Ovary (tissue), 9 donors: ENCODE data around the gene ATP2A2. TPM values are rescaled to one million over a fixed set of nuclear protein-coding genes. Genes with fewer than 3 reads are reported as not detected.

Experiments
- DNase-seq, 5 donors: peaks; one replicate each; pipeline ENCODE4 v3.0.0-alpha.2; 2019 to 2020
- H3K27ac ChIP-seq, 2 donors: fragments of 200-600 bp; one replicate each; pipeline versions ENCODE4 v1.5.1 to v1.8.0; 2019 to 2022
- H3K27me3 ChIP-seq: fragments of 200-600 bp; one replicate; pipeline ENCODE4 v1.8.0; 2022
- H3K36me3 ChIP-seq: fragments of 200-600 bp; sonication (generic); one replicate; pipeline ENCODE4 v1.5.1; 2019
- H3K4me1 ChIP-seq: one replicate; pipeline ENCODE4 v1.8.1; 2013; ENCODE audit warnings: mild to moderate bottlenecking, moderate library complexity; ENCODE audit not compliant: insufficient read depth
- H3K4me3 ChIP-seq: fragments of 200-600 bp; sonication (generic); one replicate; pipeline ENCODE4 v1.5.1; 2017
- H3K9me3 ChIP-seq, 2 donors: fragments of 200-600 bp in 1 of 2; sonication (generic) in 1 of 2; one replicate each; pipeline versions ENCODE4 v1.5.1 to v1.8.1; 2013 to 2019; ENCODE audit warnings: mild to moderate bottlenecking in 1 of 2, moderate library complexity in 1 of 2
- CTCF ChIP-seq, 3 donors: fragments of 450-650 bp in 2 of 3; fragments of 200-600 bp in 1 of 3; IDR thresholded peaks; one replicate each; pipeline versions ENCODE4 v1.5.1 to v1.8.0; 2016 to 2022; ENCODE audit warnings: antibody characterized with exemption in 3 of 3, mild to moderate bottlenecking in 1 of 3
- EP300 ChIP-seq: sonication (generic); formaldehyde crosslinking; IDR thresholded peaks from one replicate; pipeline ENCODE4 v1.6.1; 2017; ENCODE audit warnings: antibody characterized with exemption
- POLR2A ChIP-seq: fragments of 450-650 bp; IDR thresholded peaks from one replicate; pipeline ENCODE4 v1.6.1; 2017; ENCODE audit warnings: antibody characterized with exemption, mild to moderate bottlenecking, moderate library complexity
- WGBS, 3 donors: extraction: QIAGEN DNeasy Blood & Tissue Kit in 1 of 3; methylation state at CpG; one replicate each; pipeline versions ENCODE4 v1.1.5 to v1.1.7; 2013 to 2017; 5-methylcytosine and 5-hydroxymethylcytosine counted together
- intact Hi-C, 4 donors: fragments of 100-400 bp; cut with DNase I; formaldehyde crosslinking; loops; one replicate each; pipeline versions ENCODE4 v1.11.0 to v1.15.1; 2022 to 2023
- polyA plus RNA-seq, 2 donors: library from polyadenylated mRNA; stranded (reverse); fragments of 200-250 nt in 1 of 2; fragments of 350-450 nt in 1 of 2; fragmentation: Illumina TruSeq in 1 of 2; extraction: RNeasy Lipid Tissue Mini Kit (QIAGEN cat#74804) in 1 of 2; gene quantifications; one replicate each; pipeline ENCODE4 v1.2.3, GENCODE V29; 2013 to 2014
- total RNA-seq, 7 donors: library from RNA; depleted of rRNA in 2 of 7; stranded (reverse); fragments of >200 nt in 2 of 7; fragmentation: NEBNext Ultra II Directional in 3 of 7; extraction: Animal tissue kit (Norgen Biotek cat#: 25700) in 3 of 7; gene quantifications; one replicate each; pipeline versions ENCODE4 v1.1.0 to v1.2.4, GENCODE V29; 2016 to 2023
- donor health status: DM: no; HTN: no; CAD: no; lungs with moderate emphysema.
- donor health status: DM: no; HTN: no; CAD: no.
- donor health status: Bipolar disorder and iron deficiency.
- donor health status: DM: yes; HTN: yes; CAD: no.
- donor health status: DM: no; HTN: no; CAD: no.
- donor health status: DM: yes; HTN: yes; CAD: no.

Gene ATP2A2
- total and polyA plus RNA-seq, 9 donors = 54.2 to 183 (median 137) TPM

GRCh38 chr12:110365489-110366320 is 84.7 kb downstream of the ATP2A2 start:
- Histone ChIP-seq H3K9me3 (no peaks in the 10 kb centered on the region), H3K4me3 (no peak overlapping the region), H3K27ac (no peak overlapping the region), H3K27me3 (no peaks in the 10 kb centered on the region), H3K36me3 (no peaks in the 10 kb centered on the region), H3K4me1 (peaks cover 7% of the 10 kb centered on the region)
- intact Hi-C loops = no loop called here
- 44 to 78% (median 53%) methylated on average over 7 of the region's 7 CpGs for WGBS, 3 donors
- no peak for TF ChIP-seq EP300
- no peak for TF ChIP-seq POLR2A
- TF ChIP-seq CTCF (IDR thresholded peaks at IDR 0.05) = no peak
- no peak for DNase-seq

GRCh38 chr12:110366321-110367142 is 85.5 kb downstream of the ATP2A2 start:
- peak overlapping the region in 1 of 2 donors; percentile 13 for H3K27ac ChIP-seq
- no peak for DNase-seq
- H3K4me3 ChIP-seq = no peak overlapping the region
- TF ChIP-seq EP300 = no peak
- TF ChIP-seq CTCF (IDR thresholded peaks at IDR 0.05) = no peak
- no peak for TF ChIP-seq POLR2A
- no peaks in the 10 kb centered on the region for H3K27me3 ChIP-seq
- 53 to 56% (median 53%) methylated on average over 13 of the region's 13 CpGs for WGBS, 3 donors
- no peaks in the 10 kb centered on the region for H3K9me3 ChIP-seq
- intact Hi-C loops = no loop called here
- no peaks in the 10 kb centered on the region for H3K36me3 ChIP-seq
- peaks cover 7% of the 10 kb centered on the region for H3K4me1 ChIP-seq

DNA sequence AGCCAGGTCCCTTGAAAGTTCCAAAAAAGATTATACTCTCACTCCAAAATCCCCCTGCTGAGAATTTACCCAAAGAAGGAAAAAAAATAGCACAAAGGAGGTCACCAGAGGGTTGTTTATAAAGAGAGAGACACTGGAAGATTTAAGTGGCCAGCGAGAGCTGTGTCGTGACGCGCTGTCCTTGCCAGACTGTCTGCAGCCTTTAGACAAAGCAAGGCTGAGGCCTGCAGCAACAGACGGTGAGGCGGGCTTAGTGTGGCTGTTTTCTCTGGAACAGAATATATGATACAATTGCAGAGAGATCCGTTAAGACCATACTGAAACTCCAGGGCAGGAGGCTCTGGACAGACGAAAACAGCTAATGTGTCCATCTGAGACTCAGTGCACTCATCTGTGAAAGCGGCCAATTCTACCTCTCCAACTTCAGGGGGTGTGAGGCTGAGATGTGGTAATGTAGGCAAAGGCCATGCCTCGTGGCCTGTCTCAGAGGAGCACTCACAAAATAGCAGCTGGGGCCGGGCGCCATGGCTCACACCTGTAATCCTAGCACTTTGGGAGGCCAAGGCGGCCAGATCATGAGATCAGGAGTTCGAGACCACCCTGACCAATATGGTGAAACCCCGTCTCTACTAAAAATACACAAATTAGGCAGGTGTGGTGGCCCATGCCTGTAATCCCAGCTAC is 86.3 kb downstream of the ATP2A2 start:
- H3K36me3 ChIP-seq = no peaks in the 10 kb centered on the region
- peak overlapping the region in 1 of 2 donors; percentile 13 for H3K27ac ChIP-seq
- no peaks in the 10 kb centered on the region for H3K9me3 ChIP-seq
- H3K4me1 ChIP-seq = peaks cover 7% of the 10 kb centered on the region
- peak in 1 of 5 donors; percentile 48 for DNase-seq
- no peak overlapping the region for H3K4me3 ChIP-seq
- TF ChIP-seq POLR2A = no peak
- TF ChIP-seq CTCF (IDR thresholded peaks at IDR 0.05) = no peak
- TF ChIP-seq EP300 = no peak
- H3K27me3 ChIP-seq = no peaks in the 10 kb centered on the region
- 56 to 64% (median 58%) methylated on average over 15 of the region's 15 CpGs for WGBS, 3 donors
- intact Hi-C loops = no loop called here

DNA sequence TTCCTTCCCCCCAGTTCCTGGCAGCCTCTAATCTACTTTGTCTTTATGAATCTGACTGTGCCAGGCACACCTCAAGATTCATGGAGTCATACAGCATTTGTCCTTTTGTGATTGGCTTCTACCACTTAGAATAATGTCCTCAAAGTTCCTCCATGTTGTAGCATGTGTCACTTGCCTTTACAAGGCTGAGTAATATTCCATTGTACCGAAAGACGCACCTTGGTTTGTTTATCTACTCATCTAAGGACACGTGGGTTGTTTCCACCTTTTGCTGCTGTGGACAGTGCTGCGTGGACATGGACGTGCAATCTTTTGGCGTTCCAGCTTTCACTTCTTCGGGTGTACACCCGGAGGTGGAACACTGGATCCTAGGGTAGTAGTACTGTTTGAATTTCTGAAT is 88.9 kb downstream of the ATP2A2 start:
- no peak for DNase-seq
- intact Hi-C loops = no loop called here
- Histone ChIP-seq H3K9me3 (no peaks in the 10 kb centered on the region), H3K4me1 (peaks cover 7% of the 10 kb centered on the region), H3K4me3 (no peak overlapping the region), H3K36me3 (no peaks in the 10 kb centered on the region), H3K27me3 (no peaks in the 10 kb centered on the region), H3K27ac (no peak overlapping the region)
- WGBS, 3 donors = 94 to 95% (median 95%) methylated on average over 8 of the region's 8 CpGs
- TF ChIP-seq EP300 (no peak), POLR2A (no peak), CTCF (IDR thresholded peaks at IDR 0.05) (no peak)
